Caki2 (cell line): Measurements from ENCODE around the gene CDK18. TPM values are rescaled to one million over a fixed set of nuclear protein-coding genes. Genes with fewer than 3 reads are reported as not detected.

ENCODE experiments used
- DNase-seq: peaks from one replicate; pipeline ENCODE4 v3.0.0-alpha.2; 2015; ENCODE audit warnings: low read depth
- in situ Hi-C: cut with HindIII; loops from 2 replicates; pipeline ENCODE4 v1.10.0; 2016; ENCODE audit warnings: low sequenced_read_pairs, low pct_unique_long_range_greater_than_20kb, mixed read lengths
- total RNA-seq: library from RNA; depleted of rRNA; stranded (reverse); fragments of >200 nt; shearing (Covaris generic); gene quantifications from 2 replicates; pipeline ENCODE4 v1.2.3, GENCODE V29; 2014; ENCODE audit warnings: low replicate concordance; rRNA removed

Gene CDK18
- total RNA-seq, 1 experiment from 2014 or later: 4.5 TPM

GRCh38 chr1:205575294-205575885 is 70.9 kb downstream of the CDK18 start:
- in situ Hi-C loops: no loop called here
- DNase-seq: no peak

GRCh38 chr1:205576011-205576410 is 71.5 kb downstream of the CDK18 start:
- no peak for DNase-seq
- in situ Hi-C loops: no loop called here

GRCh38 chr1:205576805-205577761 is 72.6 kb downstream of the CDK18 start:
- no peak for DNase-seq
- in situ Hi-C loops: no loop called here

- no peak for DNase-seq
- in situ Hi-C loops: no loop called here
Measured at GRCh38 chr1:205577874-205578658, 73.6 kb downstream of the CDK18 start.

- DNase-seq: no peak
- in situ Hi-C loops: no loop called here
Measured at GRCh38 chr1:205578780-205579571, 74.5 kb downstream of the CDK18 start.

GRCh38 chr1:205579711-205580110 is 75.2 kb downstream of the CDK18 start:
- no peak for DNase-seq
- in situ Hi-C loops: no loop called here

- no peak for DNase-seq
- in situ Hi-C loops: no loop called here
Measured at GRCh38 chr1:205580140-205580922, 75.9 kb downstream of the CDK18 start.

- no peak for DNase-seq
- in situ Hi-C loops: no loop called here
Measured at GRCh38 chr1:205580923-205581180, 76.4 kb downstream of the CDK18 start.

- in situ Hi-C loops: no loop called here
Measured at GRCh38 chr1:205581321-205581980, 77.0 kb downstream of the CDK18 start.

GRCh38 chr1:205582046-205582445 is 77.6 kb downstream of the CDK18 start:
- in situ Hi-C loops: no loop called here
- no peak for DNase-seq

More at GRCh38 chr1:205581321-205581980, 77.0 kb downstream of the CDK18 start:
- DNase-seq: no peak

Other genes with a start within 250 kb of the CDK18 start
- 8.3 and 11.9 TPM in 2 replicates for gene NUAK2, start 182.9 kb upstream of the CDK18 start, total RNA-seq
- not detected in 2 replicates for gene KLHDC8A, start 147.7 kb upstream of the CDK18 start, total RNA-seq
- 0.27 TPM in 1 of 2 replicates, not detected in the other for gene LEMD1, start 82.6 kb upstream of the CDK18 start, total RNA-seq
- 0.07 and 0.78 TPM in 2 replicates for gene BLACAT1, start 48.6 kb upstream of the CDK18 start, total RNA-seq
- gene ELK4, start 127.3 kb downstream of the CDK18 start, total RNA-seq: 6.2 and 16.1 TPM in 2 replicates
- 2.2 and 2.3 TPM in 2 replicates for gene SLC45A3, start 175.8 kb downstream of the CDK18 start, total RNA-seq
- 106 and 109 TPM in 2 replicates for gene NUCKS1, start 245.5 kb downstream of the CDK18 start, total RNA-seq